Smooth muscle cell (in vitro differentiated cells): ENCODE results near the gene MYH13. TPM values are rescaled to one million over a fixed set of nuclear protein-coding genes. Genes with fewer than 3 reads are reported as not detected.
A peak's percentile ranks its signal among the peaks of the same experiment; 100 is the strongest.

Experiments used
- DNase-seq: peaks from one replicate; lab custom pipeline; 2025; ENCODE audit not compliant: unreplicated experiment; lab: John Stamatoyannopoulos, UW
- H2AFZ ChIP-seq: fragments of 200-600 bp; sonication (generic); 2 replicates; pipeline ENCODE4 v1.6.0; 2016; ENCODE audit warnings: antibody characterized with exemption, low read depth, mild to moderate bottlenecking
- H3F3A ChIP-seq: fragments of 200-600 bp; sonication (generic); 2 replicates; pipeline ENCODE4 v1.6.0; 2017; ENCODE audit warnings: antibody characterized with exemption, low read depth
- H3K27ac ChIP-seq: fragments of 200-600 bp; sonication (generic); 2 replicates; pipeline ENCODE4 v1.5.1; 2016; ENCODE audit warnings: low read depth, mild to moderate bottlenecking
- H3K27me3 ChIP-seq: fragments of 200-600 bp; sonication (generic); 2 replicates; pipeline ENCODE4 v1.6.1; 2016; ENCODE audit warnings: low read depth, mild to moderate bottlenecking
- H3K36me3 ChIP-seq: fragments of 200-600 bp; sonication (generic); 2 replicates; pipeline ENCODE4 v1.5.1; 2016; ENCODE audit warnings: low read depth
- H3K4me1 ChIP-seq: fragments of 200-600 bp; sonication (generic); 2 replicates; pipeline ENCODE4 v1.5.1; 2016; ENCODE audit warnings: low read depth
- H3K4me2 ChIP-seq: fragments of 200-600 bp; sonication (generic); 2 replicates; pipeline ENCODE4 v1.6.0; 2016; ENCODE audit warnings: mild to moderate bottlenecking
- H3K4me3 ChIP-seq: fragments of 200-600 bp; sonication (generic); 2 replicates; pipeline ENCODE4 v1.5.1; 2016; ENCODE audit warnings: mild to moderate bottlenecking
- H3K79me2 ChIP-seq: fragments of 200-600 bp; sonication (generic); 2 replicates; pipeline ENCODE4 v1.6.0; 2016; ENCODE audit warnings: low read depth, mild to moderate bottlenecking
- H3K9ac ChIP-seq: fragments of 200-600 bp; sonication (generic); 2 replicates; pipeline ENCODE4 v1.6.0; 2016; ENCODE audit warnings: low read depth
- H3K9me3 ChIP-seq: fragments of 200-600 bp; sonication (generic); replicated peaks from 2 replicates; pipeline ENCODE4 v1.5.1; 2016; ENCODE audit warnings: low read depth
- H4K20me1 ChIP-seq: fragments of 200-600 bp; sonication (generic); 2 replicates; pipeline ENCODE4 v1.6.0; 2016; ENCODE audit warnings: low read depth
- CTCF ChIP-seq: fragments of 200-600 bp; sonication (generic); IDR thresholded peaks from 2 replicates; pipeline ENCODE4 v1.5.1; 2017; ENCODE audit warnings: borderline replicate concordance, mild to moderate bottlenecking, antibody characterized with exemption; ENCODE audit not compliant: insufficient read depth, poor library complexity, severe bottlenecking
- WGBS: methylation state at CpG from one replicate; pipeline ENCODE4 v1.1.7; 2016; ENCODE audit warnings: low lambda C conversion rate; 5-methylcytosine and 5-hydroxymethylcytosine counted together
- polyA plus RNA-seq: library from polyadenylated mRNA; unstranded; fragments of >200 nt; fragmentation: Nextera tagmentation; extraction: Ambion mirVana; gene quantifications from 2 replicates; pipeline ENCODE4 v1.2.1, GENCODE V29; 2016
- total RNA-seq: library from RNA; depleted of rRNA; stranded (reverse); fragments of >200 nt; gene quantifications from 2 replicates; pipeline ENCODE4 v1.2.3, GENCODE V29; 2014

MYH13 gene
- total and polyA plus RNA-seq, 2 experiments from 2014 or later, result 0.09 TPM; not detected in 1

GRCh38 chr17:10339051-10339450 lies 33.8 kb downstream of the MYH13 start:
- WGBS, result 93% methylated on average over 8 of the region's 8 CpGs
- Histone ChIP-seq H2AFZ (no peak overlapping the region), H3K27ac (no peak overlapping the region), H3K36me3 (no peaks in the 10 kb centered on the region), H3K9me3 (no peaks in the 10 kb centered on the region), H3K4me1 (no peaks in the 10 kb centered on the region), H3K4me3 (no peak overlapping the region), H3K27me3 (no peaks in the 10 kb centered on the region), H3K9ac (no peak overlapping the region), H4K20me1 (no peaks in the 10 kb centered on the region), H3F3A (no peaks in the 10 kb centered on the region), H3K4me2 (no peak overlapping the region), H3K79me2 (no peaks in the 10 kb centered on the region)
- TF ChIP-seq CTCF, result no peak
- no peak for DNase-seq

- H3K27me3 ChIP-seq, result no peaks in the 10 kb centered on the region
- no peak for DNase-seq
Measured at GRCh38 chr17:10337976-10338375, 34.8 kb downstream of the MYH13 start.

GRCh38 chr17:10337136-10337535 lies 35.7 kb downstream of the MYH13 start:
- no peak overlapping the region for H2AFZ ChIP-seq
- no peaks in the 10 kb centered on the region for H3K27me3 ChIP-seq
- peak overlapping the region; percentile 6 for H3K4me2 ChIP-seq
- peak overlapping the region; percentile 73 for H3K27ac ChIP-seq
- TF ChIP-seq CTCF, result no peak
- no peaks in the 10 kb centered on the region for H3K9me3 ChIP-seq
- H3K36me3 ChIP-seq, result no peaks in the 10 kb centered on the region
- DNase-seq, result no peak
- no peak overlapping the region for H3K9ac ChIP-seq
- H3K4me3 ChIP-seq, result no peak overlapping the region
- H3K4me1 ChIP-seq, result no peaks in the 10 kb centered on the region
- H3K79me2 ChIP-seq, result no peaks in the 10 kb centered on the region
- H4K20me1 ChIP-seq, result no peaks in the 10 kb centered on the region
- 58% methylated on average over 10 of the region's 10 CpGs for WGBS
- H3F3A ChIP-seq, result no peaks in the 10 kb centered on the region

More at GRCh38 chr17:10337976-10338375, 34.8 kb downstream of the MYH13 start:
- no peak for TF ChIP-seq CTCF
- Histone ChIP-seq H3K79me2 (no peaks in the 10 kb centered on the region), H3K27ac (peak overlapping the region; percentile 73), H3K36me3 (no peaks in the 10 kb centered on the region), H3K9me3 (no peaks in the 10 kb centered on the region), H3F3A (no peaks in the 10 kb centered on the region), H4K20me1 (no peaks in the 10 kb centered on the region), H3K9ac (no peak overlapping the region), H3K4me3 (no peak overlapping the region), H3K4me1 (no peaks in the 10 kb centered on the region), H2AFZ (no peak overlapping the region), H3K4me2 (peak overlapping the region; percentile 42)
- 32% methylated on average over 9 of the region's 9 CpGs for WGBS

- H3K36me3 ChIP-seq, result no peaks in the 10 kb centered on the region
- TF ChIP-seq CTCF, result no peak
- WGBS, result 87% methylated on average over 7 of the region's 7 CpGs
- H3K79me2 ChIP-seq, result no peaks in the 10 kb centered on the region
- H4K20me1 ChIP-seq, result no peaks in the 10 kb centered on the region
- no peak overlapping the region for H2AFZ ChIP-seq
- H3K27me3 ChIP-seq, result no peaks in the 10 kb centered on the region
- H3K27ac ChIP-seq, result no peak overlapping the region
- no peak overlapping the region for H3K4me3 ChIP-seq
- H3K4me2 ChIP-seq, result no peak overlapping the region
- no peak for DNase-seq
- H3F3A ChIP-seq, result no peaks in the 10 kb centered on the region
- no peaks in the 10 kb centered on the region for H3K9me3 ChIP-seq
- H3K4me1 ChIP-seq, result no peaks in the 10 kb centered on the region
- H3K9ac ChIP-seq, result no peak overlapping the region
Measured at GRCh38 chr17:10336393-10336792, 36.4 kb downstream of the MYH13 start.
